Kidney glomerular epithelial cell (primary cell): Measurements from ENCODE around the gene ZCRB1.

Source experiments
- DNase-seq: peaks from one replicate; lab custom pipeline; 2025; lab: John Stamatoyannopoulos, UW

ZCRB1 gene

DNA sequence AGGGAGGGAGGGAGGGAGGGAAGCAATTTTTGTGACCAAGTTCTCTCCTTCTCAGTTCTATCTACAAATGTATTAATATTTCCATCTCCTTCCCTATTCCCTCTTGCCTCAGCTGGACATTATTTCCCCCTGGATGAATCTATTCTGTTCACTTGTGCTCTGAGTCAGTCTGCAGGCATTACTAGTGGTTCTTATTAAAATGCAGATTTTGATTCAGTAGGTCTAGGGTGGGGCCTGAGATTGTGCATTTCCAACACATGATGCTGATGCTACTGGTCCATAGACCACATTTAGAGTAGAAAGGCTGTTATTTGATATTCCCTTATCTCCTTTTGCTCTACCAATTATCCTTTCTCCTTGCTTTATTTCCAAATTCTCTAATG, 47.8 kb downstream of the ZCRB1 start:
- no peak for DNase-seq

DNA sequence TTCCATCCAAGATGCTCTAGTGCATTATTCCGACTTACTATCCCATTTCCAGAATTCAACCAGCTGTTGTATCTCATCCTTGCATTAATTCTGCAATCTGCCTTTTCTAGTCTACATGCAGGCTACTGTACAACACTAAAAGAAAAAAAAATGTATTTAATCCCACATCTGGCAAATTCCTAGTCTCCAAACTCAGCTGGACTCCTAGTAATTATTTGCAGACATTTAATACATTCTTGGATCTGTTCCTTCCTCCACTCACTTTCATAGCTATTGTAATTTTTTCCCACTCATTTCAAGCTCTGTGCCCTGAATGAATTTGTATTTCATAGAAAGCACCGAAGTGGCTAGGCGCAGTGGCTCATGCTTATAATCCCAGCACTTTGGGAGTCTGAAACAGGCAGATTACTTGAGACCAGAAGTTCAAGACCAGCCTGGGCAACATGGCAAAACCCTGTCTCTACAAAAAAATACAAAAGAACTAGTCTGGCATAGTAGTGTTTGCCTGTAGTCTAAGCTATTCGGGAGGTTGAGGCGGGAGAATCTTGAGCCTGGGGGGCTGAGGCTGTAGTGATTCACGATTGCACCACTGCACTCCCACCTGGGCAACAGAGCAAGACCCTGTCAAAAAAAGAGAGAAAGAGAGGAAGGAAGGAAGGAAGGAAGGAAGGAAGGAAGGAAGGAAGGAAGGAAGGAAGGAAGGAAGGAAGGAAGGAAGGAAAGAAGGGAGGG, 48.3 kb downstream of the ZCRB1 start:
- DNase-seq, result no peak

DNA sequence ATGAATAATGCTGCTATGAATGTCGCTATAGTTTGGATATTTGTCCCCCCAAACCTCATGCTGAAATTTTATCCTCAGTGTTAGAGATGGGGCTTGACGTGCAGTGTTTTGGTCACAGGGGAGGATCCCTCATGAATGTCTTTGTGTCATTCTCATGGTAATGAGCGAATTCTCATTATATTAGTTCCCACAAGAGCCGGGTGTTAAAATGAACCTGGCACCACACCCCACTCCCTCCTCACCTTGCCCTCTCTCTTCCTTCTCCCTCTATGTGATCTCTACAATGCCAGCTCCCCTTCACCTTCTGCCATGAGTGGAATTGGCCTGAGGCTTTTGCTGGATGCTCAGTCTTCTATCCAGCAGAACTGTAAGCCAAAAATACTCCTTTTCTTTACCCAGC, 50.4 kb downstream of the ZCRB1 start:
- DNase-seq, result no peak

GRCh38 chr12:42273706-42274105, 52.2 kb downstream of the ZCRB1 start:
- DNase-seq, result no peak

- no peak for DNase-seq
These were observed 55.3 kb downstream of the ZCRB1 start for GRCh38 chr12:42270596-42270995.

DNA sequence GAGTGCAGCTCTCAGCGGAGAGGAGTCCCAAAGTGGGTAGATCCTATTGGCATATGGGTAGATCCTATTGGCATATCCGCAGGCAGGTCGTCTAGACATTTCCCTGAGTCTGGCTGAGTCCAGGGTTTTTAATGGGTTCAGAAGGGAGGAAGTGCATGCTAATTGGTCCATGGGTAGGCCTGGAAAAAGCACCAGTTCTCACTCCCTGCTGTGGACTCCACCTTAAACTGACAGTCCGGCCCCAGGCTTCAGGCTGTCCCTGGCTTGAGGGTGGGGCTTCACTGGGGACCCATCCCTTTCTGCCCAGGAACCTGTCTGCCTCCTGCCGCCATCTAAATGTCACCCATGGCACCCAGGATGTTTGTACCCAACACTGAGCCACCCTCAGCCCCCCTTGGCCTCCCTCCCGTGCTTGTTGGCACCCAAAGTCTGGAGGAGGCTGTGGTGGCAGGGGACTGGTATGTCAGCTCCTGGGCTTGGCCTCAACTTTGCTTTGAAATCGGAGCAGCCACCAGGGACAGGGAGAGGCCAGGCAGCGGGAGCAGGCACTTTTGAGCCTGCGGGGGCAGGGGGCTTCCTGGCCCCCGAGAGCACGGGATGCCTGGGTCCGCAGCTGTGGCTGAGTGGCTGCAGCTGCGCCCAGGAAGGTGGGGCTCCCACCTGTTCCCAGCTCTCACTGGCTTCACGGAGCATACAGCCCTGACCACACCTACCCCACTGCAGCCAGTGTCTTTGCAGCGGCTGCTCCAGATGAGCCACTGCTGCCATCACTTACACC, 58.3 kb downstream of the ZCRB1 start:
- DNase-seq, result no peak

GRCh38 chr12:42266579-42267230, 59.2 kb downstream of the ZCRB1 start:
- DNase-seq, result no peak

DNA sequence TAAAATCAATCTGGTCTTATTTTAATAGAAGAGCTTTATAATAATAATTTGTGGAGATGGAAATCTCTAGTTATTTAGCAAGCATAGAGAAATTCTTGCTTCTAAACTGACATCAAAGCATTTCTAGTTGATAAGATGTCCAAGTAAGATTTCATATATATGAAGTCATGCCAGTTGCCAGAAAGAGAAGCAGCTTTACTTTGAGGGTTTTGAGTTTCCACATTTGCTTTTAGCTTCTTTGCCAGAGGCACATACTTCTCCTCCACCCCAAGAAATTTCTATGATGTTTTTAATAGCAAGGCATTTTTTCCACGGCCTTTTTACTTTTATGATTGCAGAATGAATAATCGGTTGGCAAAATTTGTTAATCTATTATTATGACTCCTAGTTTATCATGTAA, 63.6 kb downstream of the ZCRB1 start:
- no peak for DNase-seq
